ENCODE measurements around the gene CD300LG. TPM values are rescaled to one million over a fixed set of nuclear protein-coding genes. Genes with fewer than 3 reads are reported as not detected.
A peak's percentile ranks its signal among the peaks of the same experiment; 100 is the strongest.

The CD300LG gene
- total RNA-seq, 4 donors from 2014 or later: 4.0 to 12.9 (median 8.1) TPM

DNA sequence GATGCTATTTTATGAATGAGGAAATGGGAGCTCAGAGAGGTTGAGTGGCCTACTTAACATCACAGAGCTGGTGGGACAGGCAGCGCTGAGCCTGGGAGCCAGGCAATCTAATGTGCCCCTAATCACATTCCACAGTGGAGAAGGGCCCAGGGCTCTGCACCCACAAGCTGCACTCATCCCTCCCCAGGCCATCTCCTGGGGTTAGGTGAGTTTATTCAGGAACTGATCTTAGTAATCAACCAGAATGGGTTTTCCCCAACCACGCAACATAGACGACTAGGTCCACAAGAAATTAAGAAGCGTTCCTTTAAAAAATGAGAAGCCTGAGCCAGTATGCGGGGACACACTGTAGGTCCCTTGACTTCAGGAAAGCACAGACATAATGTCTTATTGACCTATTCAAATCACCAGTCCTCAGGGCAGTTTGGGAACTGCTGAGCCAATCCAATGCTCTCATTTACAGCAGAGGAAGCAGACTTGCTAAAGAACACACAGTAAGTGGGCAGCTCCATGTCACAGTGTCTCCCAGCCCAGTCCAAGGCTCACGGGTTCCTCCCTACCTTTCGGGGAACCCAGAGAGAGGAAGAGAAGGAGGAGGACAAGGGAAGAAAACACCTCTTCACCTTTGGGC lies 16.4 kb upstream of the CD300LG start:
- Histone ChIP-seq H3K9me3 (no peaks in the 10 kb centered on the region), H3K27me3 (no peaks in the 10 kb centered on the region), H3K36me3 (peaks cover 0 to 40% (median 0%) of the 10 kb centered on the region in 3 donors), H3K4me3 (no peak overlapping the region), H3K27ac (no peak overlapping the region), H3K4me1 (peaks cover 0 to 16% (median 9%) of the 10 kb centered on the region in 4 donors)
- WGBS, 2 donors: 90 to 92% methylated on average over 7 of the region's 7 CpGs
- TF ChIP-seq, protein P1, sequence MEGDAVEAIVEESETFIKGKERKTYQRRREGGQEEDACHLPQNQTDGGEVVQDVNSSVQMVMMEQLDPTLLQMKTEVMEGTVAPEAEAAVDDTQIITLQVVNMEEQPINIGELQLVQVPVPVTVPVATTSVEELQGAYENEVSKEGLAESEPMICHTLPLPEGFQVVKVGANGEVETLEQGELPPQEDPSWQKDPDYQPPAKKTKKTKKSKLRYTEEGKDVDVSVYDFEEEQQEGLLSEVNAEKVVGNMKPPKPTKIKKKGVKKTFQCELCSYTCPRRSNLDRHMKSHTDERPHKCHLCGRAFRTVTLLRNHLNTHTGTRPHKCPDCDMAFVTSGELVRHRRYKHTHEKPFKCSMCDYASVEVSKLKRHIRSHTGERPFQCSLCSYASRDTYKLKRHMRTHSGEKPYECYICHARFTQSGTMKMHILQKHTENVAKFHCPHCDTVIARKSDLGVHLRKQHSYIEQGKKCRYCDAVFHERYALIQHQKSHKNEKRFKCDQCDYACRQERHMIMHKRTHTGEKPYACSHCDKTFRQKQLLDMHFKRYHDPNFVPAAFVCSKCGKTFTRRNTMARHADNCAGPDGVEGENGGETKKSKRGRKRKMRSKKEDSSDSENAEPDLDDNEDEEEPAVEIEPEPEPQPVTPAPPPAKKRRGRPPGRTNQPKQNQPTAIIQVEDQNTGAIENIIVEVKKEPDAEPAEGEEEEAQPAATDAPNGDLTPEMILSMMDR (IDR thresholded peaks at IDR 0.05): no peak
- TF ChIP-seq POLR2A (IDR thresholded peaks at IDR 0.05): no peak
- no peak for TF ChIP-seq EP300 (IDR thresholded peaks at IDR 0.05)
- DNase-seq (ENCODE audit: low spot score in 2 of 2): no peak

DNA sequence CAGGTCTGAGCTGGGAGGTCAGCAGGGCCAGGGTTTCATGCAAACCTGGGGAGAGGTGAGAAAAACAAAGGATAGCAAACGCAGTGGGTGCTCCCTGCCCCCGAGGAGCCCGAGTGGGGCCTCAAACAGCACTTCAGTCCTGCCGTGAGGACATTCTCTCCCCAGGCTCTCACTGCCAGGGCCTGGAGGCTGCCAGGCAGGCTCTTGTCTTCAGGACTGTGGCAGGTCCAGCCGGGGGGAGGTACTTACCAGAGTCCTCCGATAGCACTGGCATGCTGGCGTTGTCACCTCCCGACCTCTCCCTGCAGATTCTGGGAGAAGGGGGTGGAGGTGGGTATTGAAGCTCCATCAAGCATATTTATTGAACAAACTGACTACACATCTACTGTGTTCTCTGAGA lies 15.3 kb upstream of the CD300LG start:
- Histone ChIP-seq H3K36me3 (peaks cover 0 to 35% (median 0%) of the 10 kb centered on the region in 3 donors), H3K4me3 (no peak overlapping the region)

DNA sequence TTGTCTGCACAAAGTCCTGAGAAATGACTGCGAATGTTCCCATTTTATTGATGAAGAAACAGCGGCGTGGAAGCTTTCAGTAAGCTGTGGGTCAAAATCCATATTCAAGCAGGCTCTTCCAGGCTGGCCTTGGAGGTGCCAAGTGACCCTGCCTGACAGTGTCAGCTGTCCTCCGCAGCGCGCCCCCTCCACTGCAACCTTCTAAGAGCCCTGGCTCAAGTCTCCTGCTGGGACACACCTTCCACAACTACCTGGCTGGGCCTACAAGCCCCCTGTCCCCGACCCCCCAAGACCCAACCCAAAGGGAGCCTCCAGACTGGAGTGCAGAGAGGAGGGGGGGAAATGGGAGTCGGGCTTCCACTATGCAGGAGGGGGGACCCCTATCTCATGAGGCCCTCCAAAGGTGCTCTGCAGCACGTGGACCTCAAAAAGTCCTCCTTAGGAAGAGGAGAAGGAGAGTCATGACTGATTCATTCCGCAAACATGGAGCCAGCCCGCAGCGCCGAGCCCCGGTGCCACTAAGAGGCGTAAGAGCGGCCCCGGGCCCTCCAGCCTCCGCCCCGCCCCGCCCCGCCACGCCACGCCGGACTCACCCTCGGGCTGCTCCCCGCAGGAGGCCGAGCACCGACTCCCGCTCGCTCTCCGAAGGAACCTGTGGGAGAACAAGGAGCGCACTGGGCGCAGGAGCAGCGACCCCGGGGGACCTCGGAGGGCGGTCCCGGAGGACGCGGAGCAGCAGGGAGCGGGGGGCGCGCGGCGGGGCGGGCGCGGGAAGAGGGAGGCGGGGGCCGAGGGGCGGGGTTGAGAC lies 14.6 kb upstream of the CD300LG start:
- H3K4me1 ChIP-seq: peaks cover 0 to 16% (median 9%) of the 10 kb centered on the region in 4 donors
- TF ChIP-seq EP300 (IDR thresholded peaks at IDR 0.05) (no peak), POLR2A (IDR thresholded peaks at IDR 0.05) (no peak)
- TF ChIP-seq, protein P1 (IDR thresholded peaks at IDR 0.05): no peak
- WGBS, 2 donors: 8 to 34% methylated on average over 16 to 39 of the region's 51 CpGs
- H3K27me3 ChIP-seq: no peaks in the 10 kb centered on the region
- DNase-seq (ENCODE audit: low spot score in 2 of 2): peak in 1 of 2 donors; percentile 22
- H3K4me3 ChIP-seq: peak overlapping the region; percentile 53 to 71 (median 68)
- peaks cover 0 to 33% (median 0%) of the 10 kb centered on the region in 3 donors for H3K36me3 ChIP-seq
- H3K27ac ChIP-seq: peak overlapping the region; percentile 5 to 67 (median 51)
- no peaks in the 10 kb centered on the region for H3K9me3 ChIP-seq

More for the DNA sequence above, 15.3 kb upstream of the CD300LG start:
- Histone ChIP-seq H3K27me3 (no peaks in the 10 kb centered on the region), H3K4me1 (peaks cover 0 to 16% (median 9%) of the 10 kb centered on the region in 4 donors), H3K27ac (no peak overlapping the region), H3K9me3 (no peaks in the 10 kb centered on the region)
- no peak for DNase-seq (ENCODE audit: low spot score in 2 of 2)
- WGBS, 2 donors: 76 to 77% methylated on average over 6 to 8 of the region's 8 CpGs
- no peak for TF ChIP-seq EP300 (IDR thresholded peaks at IDR 0.05)

DNA sequence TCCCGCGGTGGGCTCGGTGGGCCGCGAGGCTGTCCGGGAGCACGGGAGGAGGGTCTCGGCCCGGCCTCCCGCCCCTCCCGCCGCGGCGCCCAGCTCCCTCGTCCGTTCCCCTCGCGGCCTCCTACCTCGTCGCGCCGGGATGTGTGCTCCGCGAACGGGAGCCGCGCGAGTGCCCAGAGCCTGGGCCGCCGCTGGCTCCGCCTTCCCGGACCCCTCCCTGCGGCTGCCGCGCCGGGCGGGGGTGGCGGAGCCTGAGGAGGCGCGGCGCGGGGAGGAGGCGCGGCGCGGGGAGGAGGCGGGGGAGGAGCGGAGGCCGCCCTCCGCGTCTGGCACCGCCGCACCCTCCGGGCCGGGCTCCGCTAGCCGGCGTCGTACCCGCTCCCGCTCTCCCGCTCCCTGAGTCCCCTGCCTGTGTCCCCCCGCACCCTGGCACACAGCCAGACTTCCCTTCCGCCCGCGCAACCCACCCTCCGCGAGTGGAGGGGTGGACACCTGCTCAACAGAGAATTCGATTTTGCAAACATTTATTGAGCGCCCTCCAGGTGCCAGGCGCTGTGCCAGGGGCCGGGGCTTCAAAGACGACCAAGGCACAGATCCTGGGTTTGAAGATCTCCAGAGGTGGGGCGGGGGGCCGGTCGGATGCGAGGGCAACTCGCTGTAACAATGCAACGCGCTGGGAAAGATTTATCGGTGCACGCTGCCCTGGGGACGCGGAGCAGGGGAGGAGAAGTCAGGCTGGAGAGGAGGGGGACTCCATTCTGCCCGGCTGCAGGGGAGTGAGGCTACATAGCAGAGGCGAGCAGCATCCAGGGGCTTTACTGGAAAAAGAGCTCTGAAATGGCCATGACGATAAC lies 13.8 kb upstream of the CD300LG start, which contains the start of gene MPP3:
Gene MPP3, minus strand, starts transcription at position 171 of the 854 bp plus-strand sequence. CDS start 1,240 bp downstream, outside the sequence.
- TF ChIP-seq EP300 (IDR thresholded peaks at IDR 0.05) (peak in 1 of 2 donors; percentile 35), POLR2A (IDR thresholded peaks at IDR 0.05) (peak in 1 of 2 donors; percentile 50)
- TF ChIP-seq, protein P1 (IDR thresholded peaks at IDR 0.05): no peak
- H3K4me1 ChIP-seq: peaks cover 0 to 16% (median 9%) of the 10 kb centered on the region in 4 donors
- peak; percentile 16 to 33 for DNase-seq (ENCODE audit: low spot score in 2 of 2)
- peaks cover 0 to 27% (median 0%) of the 10 kb centered on the region in 3 donors for H3K36me3 ChIP-seq
- H3K27ac ChIP-seq: peak within 1 kb of the TSS; percentile 5 to 67 (median 51)
- peak within 1 kb of the TSS; percentile 53 to 71 (median 68) for H3K4me3 ChIP-seq
- no peaks in the 10 kb centered on the region for H3K27me3 ChIP-seq
- no peaks in the 10 kb centered on the region for H3K9me3 ChIP-seq
- WGBS, 2 donors: 2% methylated on average over 36 to 40 of the region's 87 CpGs

DNA sequence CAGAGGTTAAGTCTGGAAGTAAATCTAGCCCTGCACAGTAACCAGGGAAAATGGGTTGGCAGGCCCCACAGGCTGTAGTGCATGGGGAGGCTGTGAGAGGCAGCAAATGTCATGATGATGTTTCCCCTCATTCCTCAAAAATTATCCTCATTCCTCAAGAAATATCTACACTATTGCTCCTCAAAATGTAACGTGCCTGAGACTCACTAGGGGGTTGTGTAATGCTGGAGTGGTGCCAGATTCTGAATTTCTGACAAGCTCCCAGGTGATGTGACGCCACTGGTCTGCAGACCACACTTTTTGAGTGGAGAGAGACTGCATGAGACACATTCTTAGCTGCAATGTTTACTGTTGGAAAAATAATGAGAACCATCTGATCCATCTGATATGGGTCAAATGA lies 12.9 kb upstream of the CD300LG start:
- TF ChIP-seq, protein P1 (IDR thresholded peaks at IDR 0.05): no peak
- TF ChIP-seq POLR2A (IDR thresholded peaks at IDR 0.05) (no peak), EP300 (IDR thresholded peaks at IDR 0.05) (peak in 1 of 2 donors; percentile 44)
- Histone ChIP-seq H3K9me3 (no peaks in the 10 kb centered on the region), H3K27me3 (no peaks in the 10 kb centered on the region), H3K4me3 (no peak overlapping the region), H3K36me3 (peaks cover 0 to 18% (median 0%) of the 10 kb centered on the region in 3 donors), H3K27ac (no peak overlapping the region), H3K4me1 (peaks cover 0 to 16% (median 9%) of the 10 kb centered on the region in 4 donors)
- 38 to 48% methylated on average over 2 of the region's 2 CpGs for WGBS, 2 donors
- DNase-seq (ENCODE audit: low spot score in 2 of 2): peak; percentile 21 to 67
